Measurements from ENCODE around the gene KIF6.
A peak's percentile ranks its signal among the peaks of the same experiment; 100 is the strongest.

- TF ChIP-seq CTCF (conservative IDR thresholded peaks at IDR 0.05; ENCODE audit: low read length) (peak; percentile 21), EZH2phosphoT487 (IDR thresholded peaks at IDR 0.05; ENCODE audit: borderline replicate concordance) (no peak)
Observed at GRCh38 chr6:39617520-39617919, 107.7 kb downstream of the KIF6 start.

Data from Loucy (cell line).